Liver (tissue), 9 donors: ENCODE data around the gene SPEG. TPM values are rescaled to one million over a fixed set of nuclear protein-coding genes. Genes with fewer than 3 reads are reported as not detected.

Source experiments
- DNase-seq: peaks from one replicate; pipeline ENCODE4 v3.0.0-alpha.2; 2017; ENCODE audit warnings: low spot score
- H3K27ac ChIP-seq, 2 donors: one replicate each; pipeline ENCODE4 v1.7.0; 2013; ENCODE audit warnings: inconsistent platforms in 2 of 2, low read length in 2 of 2, control low read depth in 1 of 2, low read depth in 1 of 2, mild to moderate bottlenecking in 1 of 2
- H3K27me3 ChIP-seq, 4 donors: one replicate each; pipeline versions ENCODE4 v1.6.1 to v1.7.0; 2013; ENCODE audit warnings: low read length in 3 of 4, inconsistent platforms in 1 of 4, mild to moderate bottlenecking in 1 of 4, moderate library complexity in 1 of 4; ENCODE audit not compliant: control insufficient read depth in 4 of 4, insufficient read depth in 4 of 4
- H3K36me3 ChIP-seq, 4 donors: one replicate each; pipeline versions ENCODE4 v1.6.1 to v1.7.0; 2013; ENCODE audit warnings: low read length in 3 of 4, mild to moderate bottlenecking in 3 of 4, low read depth in 1 of 4, moderate library complexity in 1 of 4; ENCODE audit not compliant: control insufficient read depth in 4 of 4, insufficient read depth in 3 of 4
- H3K4me1 ChIP-seq, 4 donors: one replicate each; pipeline versions ENCODE4 v1.6.1 to v1.7.0; 2013; ENCODE audit warnings: low read length in 3 of 4, mild to moderate bottlenecking in 3 of 4, moderate library complexity in 1 of 4; ENCODE audit not compliant: control insufficient read depth in 4 of 4, insufficient read depth in 4 of 4
- H3K4me3 ChIP-seq, 3 donors: one replicate each; pipeline versions ENCODE4 v1.6.1 to v1.7.0; 2013; ENCODE audit warnings: low read length in 3 of 3, control low read depth in 1 of 3, low read depth in 1 of 3, mild to moderate bottlenecking in 1 of 3
- H3K9ac ChIP-seq, 2 donors: one replicate each; pipeline ENCODE4 v1.7.0; 2013; ENCODE audit warnings: low read length in 2 of 2, mild to moderate bottlenecking in 2 of 2, moderate library complexity in 2 of 2, control low read depth in 1 of 2, low read depth in 1 of 2
- H3K9me3 ChIP-seq, 4 donors: one replicate each; pipeline versions ENCODE4 v1.6.1 to v1.7.0; 2013; ENCODE audit warnings: low read length in 3 of 4; ENCODE audit not compliant: control insufficient read depth in 4 of 4
- EGR1 ChIP-seq, 2 donors: IDR thresholded peaks; 2 replicates each; pipeline ENCODE4 v1.6.1; 2016 to 2018; ENCODE audit warnings: antibody characterized with exemption in 2 of 2, low read depth in 2 of 2
- FOXA1 ChIP-seq: IDR thresholded peaks from 2 replicates; pipeline ENCODE4 v1.6.1; 2016; ENCODE audit warnings: antibody characterized with exemption
- FOXA2 ChIP-seq: IDR thresholded peaks from 2 replicates; pipeline ENCODE4 v1.6.1; 2016; ENCODE audit warnings: antibody characterized with exemption
- GABPA ChIP-seq, 2 donors: IDR thresholded peaks in 1 of 2; conservative IDR thresholded peaks in 1 of 2; 2 replicates each; pipeline ENCODE4 v1.6.1; 2016; ENCODE audit warnings: antibody characterized with exemption in 2 of 2, mild to moderate bottlenecking in 1 of 2, moderate library complexity in 1 of 2
- HNF4A ChIP-seq, 2 donors: conservative IDR thresholded peaks; 2 replicates each; pipeline ENCODE4 v1.6.1; 2016; ENCODE audit warnings: antibody characterized with exemption in 2 of 2, mild to moderate bottlenecking in 2 of 2
- HNF4G ChIP-seq: IDR thresholded peaks from 2 replicates; pipeline ENCODE4 v1.6.1; 2016; ENCODE audit warnings: antibody characterized with exemption
- JUND ChIP-seq, 2 donors: IDR thresholded peaks; 2 replicates each; pipeline ENCODE4 v1.6.1; 2016; ENCODE audit warnings: antibody characterized with exemption in 2 of 2
- MAX ChIP-seq: IDR thresholded peaks from 2 replicates; pipeline ENCODE4 v1.6.1; 2016; ENCODE audit warnings: antibody characterized with exemption
- NR2F2 ChIP-seq: IDR thresholded peaks from 2 replicates; pipeline ENCODE4 v1.6.1; 2016; ENCODE audit warnings: antibody characterized with exemption
- RAD21 ChIP-seq, 2 donors: IDR thresholded peaks; 2 replicates each; pipeline ENCODE4 v1.6.1; 2016; ENCODE audit warnings: antibody characterized with exemption in 2 of 2, mild to moderate bottlenecking in 2 of 2
- RXRA ChIP-seq, 2 donors: IDR thresholded peaks; 2 replicates each; pipeline ENCODE4 v1.6.1; 2017 to 2018; ENCODE audit warnings: antibody characterized with exemption in 2 of 2, mild to moderate bottlenecking in 1 of 2
- SP1 ChIP-seq: IDR thresholded peaks from 2 replicates; pipeline ENCODE4 v1.6.1; 2018; ENCODE audit warnings: antibody characterized with exemption, mild to moderate bottlenecking
- WGBS: extraction: QIAGEN DNeasy Blood & Tissue Kit; methylation state at CpG from one replicate; pipeline ENCODE4 v1.1.7; 2013; 5-methylcytosine and 5-hydroxymethylcytosine counted together
- polyA plus RNA-seq, 2 donors: library from polyadenylated mRNA; stranded (reverse) in 1 of 2; unstranded in 1 of 2; fragments of 200-250 nt in 1 of 2; fragments of >200 nt in 1 of 2; fragmentation: Nextera tagmentation in 1 of 2; extraction: Ambion mirVana in 1 of 2; gene quantifications; one replicate each; pipeline versions ENCODE4 v1.2.1 to v1.2.3, GENCODE V29; 2013 to 2015
- total RNA-seq, 2 donors: library from RNA; depleted of rRNA; stranded (reverse); fragments of >200 nt; gene quantifications; one replicate each; pipeline ENCODE4 v1.2.3, GENCODE V29; 2014
- TF ChIP-seq, protein P1 (sequence below): IDR thresholded peaks from 2 replicates; pipeline ENCODE4 v1.6.1; 2016; ENCODE audit warnings: antibody characterized with exemption
- TF ChIP-seq, protein P2 (sequence below): IDR thresholded peaks from 2 replicates; pipeline ENCODE4 v1.6.1; 2016; ENCODE audit warnings: antibody characterized with exemption
- TF ChIP-seq, protein P3 (sequence below): IDR thresholded peaks from 2 replicates; pipeline ENCODE4 v1.6.1; 2016; ENCODE audit warnings: antibody characterized with exemption, mild to moderate bottlenecking
- TF ChIP-seq, protein P4 (sequence below): fragments of 150-350 bp; IDR thresholded peaks from 2 replicates; pipeline ENCODE4 v1.5.1; 2017; ENCODE audit warnings: improper control_type of control experiment, low read depth, low read length; ENCODE audit not compliant: missing input control
- donor health status: healthy.
- donor health status: healthy.
- donor health status: healthy.
- donor health status: healthy.
- donor health status: healthy.

The SPEG gene
- total and polyA plus RNA-seq, 4 donors, result 0.51 to 0.96 (median 0.66) TPM

- Histone ChIP-seq H3K9ac (no peak overlapping the region), H3K36me3 (peaks cover 4 to 24% (median 11%) of the 10 kb centered on the region in 4 donors), H3K27me3 (no peaks in the 10 kb centered on the region), H3K4me3 (no peak overlapping the region), H3K4me1 (peaks cover under 1 to 7% (median 5%) of the 10 kb centered on the region in 4 donors), H3K27ac (no peak overlapping the region), H3K9me3 (no peaks in the 10 kb centered on the region)
- 60% methylated on average over 9 of the region's 9 CpGs for WGBS
- no peak for TF ChIP-seq GABPA (IDR thresholded peaks at IDR 0.05 in 1 of 2, conservative IDR thresholded peaks at IDR 0.05 in 1 of 2)
- TF ChIP-seq EGR1 (IDR thresholded peaks at IDR 0.05; ENCODE audit: low read depth in 2 of 2), result no peak
- no peak for TF ChIP-seq RXRA (IDR thresholded peaks at IDR 0.05)
- TF ChIP-seq RAD21 (IDR thresholded peaks at IDR 0.05), result no peak
- TF ChIP-seq, protein P1, sequence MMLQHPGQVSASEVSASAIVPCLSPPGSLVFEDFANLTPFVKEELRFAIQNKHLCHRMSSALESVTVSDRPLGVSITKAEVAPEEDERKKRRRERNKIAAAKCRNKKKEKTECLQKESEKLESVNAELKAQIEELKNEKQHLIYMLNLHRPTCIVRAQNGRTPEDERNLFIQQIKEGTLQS, result no peak
- TF ChIP-seq HNF4G, result no peak
- TF ChIP-seq, protein P2, sequence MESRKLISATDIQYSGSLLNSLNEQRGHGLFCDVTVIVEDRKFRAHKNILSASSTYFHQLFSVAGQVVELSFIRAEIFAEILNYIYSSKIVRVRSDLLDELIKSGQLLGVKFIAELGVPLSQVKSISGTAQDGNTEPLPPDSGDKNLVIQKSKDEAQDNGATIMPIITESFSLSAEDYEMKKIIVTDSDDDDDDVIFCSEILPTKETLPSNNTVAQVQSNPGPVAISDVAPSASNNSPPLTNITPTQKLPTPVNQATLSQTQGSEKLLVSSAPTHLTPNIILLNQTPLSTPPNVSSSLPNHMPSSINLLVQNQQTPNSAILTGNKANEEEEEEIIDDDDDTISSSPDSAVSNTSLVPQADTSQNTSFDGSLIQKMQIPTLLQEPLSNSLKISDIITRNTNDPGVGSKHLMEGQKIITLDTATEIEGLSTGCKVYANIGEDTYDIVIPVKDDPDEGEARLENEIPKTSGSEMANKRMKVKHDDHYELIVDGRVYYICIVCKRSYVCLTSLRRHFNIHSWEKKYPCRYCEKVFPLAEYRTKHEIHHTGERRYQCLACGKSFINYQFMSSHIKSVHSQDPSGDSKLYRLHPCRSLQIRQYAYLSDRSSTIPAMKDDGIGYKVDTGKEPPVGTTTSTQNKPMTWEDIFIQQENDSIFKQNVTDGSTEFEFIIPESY, result no peak
- TF ChIP-seq FOXA2, result no peak
- TF ChIP-seq, protein P3, sequence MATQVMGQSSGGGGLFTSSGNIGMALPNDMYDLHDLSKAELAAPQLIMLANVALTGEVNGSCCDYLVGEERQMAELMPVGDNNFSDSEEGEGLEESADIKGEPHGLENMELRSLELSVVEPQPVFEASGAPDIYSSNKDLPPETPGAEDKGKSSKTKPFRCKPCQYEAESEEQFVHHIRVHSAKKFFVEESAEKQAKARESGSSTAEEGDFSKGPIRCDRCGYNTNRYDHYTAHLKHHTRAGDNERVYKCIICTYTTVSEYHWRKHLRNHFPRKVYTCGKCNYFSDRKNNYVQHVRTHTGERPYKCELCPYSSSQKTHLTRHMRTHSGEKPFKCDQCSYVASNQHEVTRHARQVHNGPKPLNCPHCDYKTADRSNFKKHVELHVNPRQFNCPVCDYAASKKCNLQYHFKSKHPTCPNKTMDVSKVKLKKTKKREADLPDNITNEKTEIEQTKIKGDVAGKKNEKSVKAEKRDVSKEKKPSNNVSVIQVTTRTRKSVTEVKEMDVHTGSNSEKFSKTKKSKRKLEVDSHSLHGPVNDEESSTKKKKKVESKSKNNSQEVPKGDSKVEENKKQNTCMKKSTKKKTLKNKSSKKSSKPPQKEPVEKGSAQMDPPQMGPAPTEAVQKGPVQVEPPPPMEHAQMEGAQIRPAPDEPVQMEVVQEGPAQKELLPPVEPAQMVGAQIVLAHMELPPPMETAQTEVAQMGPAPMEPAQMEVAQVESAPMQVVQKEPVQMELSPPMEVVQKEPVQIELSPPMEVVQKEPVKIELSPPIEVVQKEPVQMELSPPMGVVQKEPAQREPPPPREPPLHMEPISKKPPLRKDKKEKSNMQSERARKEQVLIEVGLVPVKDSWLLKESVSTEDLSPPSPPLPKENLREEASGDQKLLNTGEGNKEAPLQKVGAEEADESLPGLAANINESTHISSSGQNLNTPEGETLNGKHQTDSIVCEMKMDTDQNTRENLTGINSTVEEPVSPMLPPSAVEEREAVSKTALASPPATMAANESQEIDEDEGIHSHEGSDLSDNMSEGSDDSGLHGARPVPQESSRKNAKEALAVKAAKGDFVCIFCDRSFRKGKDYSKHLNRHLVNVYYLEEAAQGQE, result no peak
- no peak for TF ChIP-seq FOXA1
- no peak for TF ChIP-seq HNF4A (conservative IDR thresholded peaks at IDR 0.05)
- TF ChIP-seq, protein P4, sequence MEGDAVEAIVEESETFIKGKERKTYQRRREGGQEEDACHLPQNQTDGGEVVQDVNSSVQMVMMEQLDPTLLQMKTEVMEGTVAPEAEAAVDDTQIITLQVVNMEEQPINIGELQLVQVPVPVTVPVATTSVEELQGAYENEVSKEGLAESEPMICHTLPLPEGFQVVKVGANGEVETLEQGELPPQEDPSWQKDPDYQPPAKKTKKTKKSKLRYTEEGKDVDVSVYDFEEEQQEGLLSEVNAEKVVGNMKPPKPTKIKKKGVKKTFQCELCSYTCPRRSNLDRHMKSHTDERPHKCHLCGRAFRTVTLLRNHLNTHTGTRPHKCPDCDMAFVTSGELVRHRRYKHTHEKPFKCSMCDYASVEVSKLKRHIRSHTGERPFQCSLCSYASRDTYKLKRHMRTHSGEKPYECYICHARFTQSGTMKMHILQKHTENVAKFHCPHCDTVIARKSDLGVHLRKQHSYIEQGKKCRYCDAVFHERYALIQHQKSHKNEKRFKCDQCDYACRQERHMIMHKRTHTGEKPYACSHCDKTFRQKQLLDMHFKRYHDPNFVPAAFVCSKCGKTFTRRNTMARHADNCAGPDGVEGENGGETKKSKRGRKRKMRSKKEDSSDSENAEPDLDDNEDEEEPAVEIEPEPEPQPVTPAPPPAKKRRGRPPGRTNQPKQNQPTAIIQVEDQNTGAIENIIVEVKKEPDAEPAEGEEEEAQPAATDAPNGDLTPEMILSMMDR, result no peak
- no peak for TF ChIP-seq SP1
- DNase-seq, result no peak
These were observed 102.3 kb downstream of the SPEG start for GRCh38 chr2:219536967-219537366.

DNA sequence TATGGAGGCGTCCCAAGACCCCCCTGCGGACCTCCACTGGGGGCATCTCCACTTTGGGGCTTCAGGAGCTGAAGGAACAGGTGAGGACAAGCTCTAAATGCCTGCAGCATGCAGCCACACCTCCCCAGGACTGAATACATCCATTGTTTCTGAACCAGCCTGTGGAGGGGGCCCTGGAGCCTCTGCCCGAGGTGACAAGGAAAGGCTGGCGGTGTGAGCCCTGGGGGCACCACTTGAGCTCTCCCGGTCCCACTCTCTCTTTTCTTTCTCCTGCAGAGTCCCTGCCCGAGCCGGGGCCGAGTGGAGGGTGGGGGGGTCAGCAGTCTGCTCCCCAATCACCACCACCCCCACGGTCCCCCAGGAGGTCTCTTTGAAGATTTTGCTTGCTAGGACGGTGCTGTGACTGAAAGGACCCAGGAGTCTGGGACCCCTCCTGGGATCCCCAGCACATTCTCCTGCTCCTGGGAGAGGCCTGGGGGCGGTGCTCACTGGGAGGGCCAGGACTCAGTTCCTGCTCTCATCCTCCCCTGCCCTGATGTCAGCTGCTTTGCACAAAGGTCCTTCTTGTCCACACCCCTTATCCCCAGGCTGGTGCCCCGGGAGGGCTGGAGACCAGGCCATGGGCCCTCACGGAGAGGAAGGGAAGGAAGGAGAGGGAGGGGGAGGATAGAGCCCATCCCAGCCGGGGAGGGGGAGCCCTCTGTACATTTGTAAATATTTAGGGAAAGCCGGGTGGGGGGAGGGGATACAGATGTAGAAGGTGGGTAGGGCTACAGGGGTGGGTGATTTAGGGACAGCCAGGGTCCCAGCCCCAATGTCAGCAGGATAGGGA, 103.2 kb downstream of the SPEG start:
- no peak overlapping the region for H3K27ac ChIP-seq
- H3K4me3 ChIP-seq, result no peak overlapping the region
- no peaks in the 10 kb centered on the region for H3K9me3 ChIP-seq
- no peak overlapping the region for H3K9ac ChIP-seq
- peaks cover 4 to 24% (median 11%) of the 10 kb centered on the region in 4 donors for H3K36me3 ChIP-seq
- peaks cover 7 to 16% (median 11%) of the 10 kb centered on the region in 4 donors for H3K4me1 ChIP-seq
- no peak for DNase-seq
- WGBS, result 59% methylated on average over 15 of the region's 15 CpGs
- no peaks in the 10 kb centered on the region for H3K27me3 ChIP-seq
- TF ChIP-seq FOXA1 (no peak), FOXA2 (no peak), RXRA (IDR thresholded peaks at IDR 0.05) (no peak), EGR1 (IDR thresholded peaks at IDR 0.05; ENCODE audit: low read depth in 2 of 2) (no peak), NR2F2 (no peak), SP1 (no peak), GABPA (IDR thresholded peaks at IDR 0.05 in 1 of 2, conservative IDR thresholded peaks at IDR 0.05 in 1 of 2) (no peak), MAX (no peak), JUND (IDR thresholded peaks at IDR 0.05) (no peak), HNF4A (conservative IDR thresholded peaks at IDR 0.05) (no peak), HNF4G (no peak)
- TF ChIP-seq, protein P3, result no peak
- TF ChIP-seq, protein P1, result no peak
